HG02588 (cell line): ENCODE measurements around the gene MBOAT7.
"Not testable (repeated sequence)": the region's sequence is repeated elsewhere in the genome, so short reads cannot be mapped to it uniquely, and the experiment has no call there.

Experiments
- ATAC-seq: cut with Tn5 transposase; IDR thresholded peaks from one replicate; pipeline ENCODE4 v1.9.1; 2021; ENCODE audit warnings: mild to moderate bottlenecking, moderate library complexity; ENCODE audit not compliant: unreplicated experiment

MBOAT7 gene

GRCh38 chr19:54209058-54209810, 19.9 kb upstream of the MBOAT7 start:
- no peak for ATAC-seq

- no peak for ATAC-seq
Measured at GRCh38 chr19:54208784-54209057, 19.3 kb upstream of the MBOAT7 start.

- ATAC-seq, result peak; percentile 40
Measured at GRCh38 chr19:54207983-54208783, 18.8 kb upstream of the MBOAT7 start.

- no peak for ATAC-seq
Measured at GRCh38 chr19:54207676-54207982, 18.2 kb upstream of the MBOAT7 start.

- not testable (repeated sequence) for ATAC-seq
Measured at GRCh38 chr19:54207193-54207592, 17.8 kb upstream of the MBOAT7 start.

GRCh38 chr19:54206831-54207177, 17.4 kb upstream of the MBOAT7 start:
- ATAC-seq, result no peak

GRCh38 chr19:54206030-54206830, 16.9 kb upstream of the MBOAT7 start:
- no peak for ATAC-seq

GRCh38 chr19:54204767-54205468, 15.5 kb upstream of the MBOAT7 start:
- no peak for ATAC-seq

- ATAC-seq, result no peak
Measured at GRCh38 chr19:54203151-54203611, 13.8 kb upstream of the MBOAT7 start.

- no peak for ATAC-seq
Measured at GRCh38 chr19:54201980-54202379, 12.6 kb upstream of the MBOAT7 start.

GRCh38 chr19:54201172-54201701, 11.9 kb upstream of the MBOAT7 start:
- ATAC-seq, result no peak

- ATAC-seq, result no peak
Measured at GRCh38 chr19:54199401-54199800, 10.0 kb upstream of the MBOAT7 start.

- no peak for ATAC-seq
Measured at GRCh38 chr19:54197121-54197520, 7.7 kb upstream of the MBOAT7 start.

- no peak for ATAC-seq
Measured at GRCh38 chr19:54196536-54196935, 7.2 kb upstream of the MBOAT7 start.

- not testable (repeated sequence) for ATAC-seq
Measured at GRCh38 chr19:54194463-54194862, 5.1 kb upstream of the MBOAT7 start.

GRCh38 chr19:54193011-54193410, 3.6 kb upstream of the MBOAT7 start:
- no peak for ATAC-seq

GRCh38 chr19:54191811-54192453, 2.6 kb upstream of the MBOAT7 start:
- ATAC-seq, result no peak

GRCh38 chr19:54191011-54191810, 1.8 kb upstream of the MBOAT7 start, which contains the start of gene TSEN34:
Gene TSEN34 (plus strand): TSS chr19:54191308. CDS start chr19:54191365, 57 bp downstream.
- ATAC-seq, result peak; percentile 23

GRCh38 chr19:54190503-54191010, 1.2 kb upstream of the MBOAT7 start:
- ATAC-seq, result peak; percentile 47
